ENCODE measurements around the gene SHOC2.
"Not testable (repeated sequence)": the region's sequence is repeated elsewhere in the genome, so short reads cannot be mapped to it uniquely, and the experiment has no call there.

The SHOC2 gene

GRCh38 chr10:110901954-110902819 lies 17.2 kb upstream of the SHOC2 start:
- DNase-seq: no peak

GRCh38 chr10:110903280-110904278 lies 15.8 kb upstream of the SHOC2 start:
- DNase-seq: no peak

- no peak for DNase-seq
These were observed 9.3 kb upstream of the SHOC2 start for GRCh38 chr10:110910138-110910537.

- no peak for DNase-seq
These were observed 7.0 kb upstream of the SHOC2 start for GRCh38 chr10:110912374-110912773.

- DNase-seq: no peak
These were observed 5.0 kb upstream of the SHOC2 start for GRCh38 chr10:110914431-110914830.

- DNase-seq: no peak
These were observed 4.4 kb upstream of the SHOC2 start for GRCh38 chr10:110915035-110915434.

GRCh38 chr10:110915600-110915999 lies 3.8 kb upstream of the SHOC2 start:
- not testable (repeated sequence) for DNase-seq

- DNase-seq: no peak
These were observed 2.7 kb upstream of the SHOC2 start for GRCh38 chr10:110916554-110917346.

GRCh38 chr10:110918269-110918642 lies 1.1 kb upstream of the SHOC2 start:
- DNase-seq: peak; percentile 90

GRCh38 chr10:110918643-110919348 lies 608 bp upstream of the SHOC2 start, which contains the start of gene BBIP1:
Gene BBIP1, minus strand, starts transcription at chr10:110919180. Its CDS starts 1,023 bp downstream, at chr10:110918157.
- DNase-seq: no peak

GRCh38 chr10:110919971-110920881 lies 822 bp downstream of the SHOC2 start:
- DNase-seq: peak; percentile 25

- no peak for DNase-seq
These were observed 4.6 kb downstream of the SHOC2 start for GRCh38 chr10:110923856-110924493.

- no peak for DNase-seq
These were observed 8.1 kb downstream of the SHOC2 start for GRCh38 chr10:110927461-110927860.

- no peak for DNase-seq
These were observed 12.5 kb downstream of the SHOC2 start for GRCh38 chr10:110931769-110932381.

- DNase-seq: no peak
These were observed 13.2 kb downstream of the SHOC2 start for GRCh38 chr10:110932505-110933180.

GRCh38 chr10:110936757-110937156 lies 17.4 kb downstream of the SHOC2 start:
- DNase-seq: no peak

GRCh38 chr10:110939419-110939818 lies 20.0 kb downstream of the SHOC2 start:
- no peak for DNase-seq

- DNase-seq: no peak
These were observed 25.5 kb downstream of the SHOC2 start for GRCh38 chr10:110944792-110945396.

- DNase-seq: no peak
These were observed 27.1 kb downstream of the SHOC2 start for GRCh38 chr10:110946496-110946895.

Data from CD4-positive, alpha-beta T cell treated with Interleukin-17A for 1 hour (primary cell).